HepG2 (cell line): ENCODE data around the gene SLC12A1. TPM values are rescaled to one million over a fixed set of nuclear protein-coding genes. Genes with fewer than 3 reads are reported as not detected.

Experiments used
- ATAC-seq: fragments of 200-7000 bp; cut with Tn5 transposase; 3 replicates; pipeline ENCODE4 v1.9.1; 2020; ENCODE audit warnings: mild to moderate bottlenecking, moderate library complexity
- BruUV-seq: library from RNA; stranded (reverse); fragments of 400-500 nt; replicated peaks from 2 replicates; lab custom pipeline; 2021; lab: Mats Ljungman, UMichigan
- CTCF ChIA-PET: fragments of 300-600 bp; formaldehyde crosslinking; extraction: SDS; loops from one replicate; lab custom pipeline; 2021; ENCODE audit warnings: low total read pairs, inconsistent platforms, low intra/inter-chr PET ratio; lab: Yijun Ruan, JAX
- POLR2A ChIA-PET: fragments of 350-600 bp; sonication (Branson Sonifier 250); formaldehyde crosslinking; loops from one replicate; lab custom pipeline; 2020; ENCODE audit warnings: antibody characterized with exemption, inconsistent platforms; lab: Yijun Ruan, JAX
- DNase-seq: peaks from one replicate; pipeline ENCODE4 v3.0.0-alpha.2; 2015; ENCODE audit warnings: low spot score
- FAIRE-seq: peaks from 3 replicates; lab custom pipeline; 2011; peaks lifted over from hg19 to GRCh38; lab: Jason Lieb, UNC
- H2AFZ ChIP-seq: one replicate; pipeline ENCODE4 v1.6.1; 2011; ENCODE audit warnings: low read length, inconsistent platforms
- H3K27ac ChIP-seq: fragments of 300-600 bp; 3 replicates; pipeline ENCODE4 v1.8.0; 2011; ENCODE audit warnings: mixed run types, mild to moderate bottlenecking, mixed read lengths, low read length, inconsistent platforms; ENCODE audit not compliant: insufficient read depth; ENCODE audit errors: extremely low read length
- H3K27me3 ChIP-seq, 2 experiments: fragments of 200-600 bp in 1 of 2; 2 replicates in 1 of 2; 3 replicates in 1 of 2; pipeline versions ENCODE4 v1.6.0 to v1.8.0; 2011; ENCODE audit warnings: low read length in 2 of 2, mild to moderate bottlenecking in 2 of 2, moderate library complexity in 2 of 2, inconsistent platforms in 1 of 2; ENCODE audit not compliant: insufficient read depth in 2 of 2, control insufficient read depth in 1 of 2
- H3K36me3 ChIP-seq, 2 experiments: fragments of 200-600 bp in 1 of 2; replicated peaks in 1 of 2; 2 replicates in 1 of 2; 3 replicates in 1 of 2; pipeline versions ENCODE4 v1.5.1 to v1.8.0; 2011; ENCODE audit warnings: low read length in 2 of 2, inconsistent platforms in 1 of 2; ENCODE audit not compliant: insufficient read depth in 2 of 2, control insufficient read depth in 1 of 2
- H3K4me1 ChIP-seq: 2 replicates; pipeline ENCODE4 v1.5.1; 2012; ENCODE audit warnings: low read length, inconsistent platforms; ENCODE audit not compliant: insufficient read depth
- H3K4me2 ChIP-seq: 2 replicates; pipeline ENCODE4 v1.6.0; 2011; ENCODE audit warnings: low read depth, low read length, inconsistent platforms
- H3K4me3 ChIP-seq, 3 experiments: fragments of 200-600 bp in 1 of 3; sonication (generic), shearing (Covaris generic) in 1 of 3; replicated peaks in 1 of 3; 2 replicates each; pipeline ENCODE4 v1.5.1; 2011 to 2016; ENCODE audit warnings: low read length in 3 of 3, inconsistent platforms in 2 of 3, low read depth in 2 of 3, mild to moderate bottlenecking in 2 of 3, control low read depth in 1 of 3, mixed read lengths in 1 of 3; ENCODE audit not compliant: insufficient read depth in 1 of 3
- H3K79me2 ChIP-seq: one replicate; pipeline ENCODE4 v1.6.1; 2011; ENCODE audit warnings: low read length, inconsistent platforms; ENCODE audit not compliant: insufficient read depth
- H3K9ac ChIP-seq: 2 replicates; pipeline ENCODE4 v1.6.0; 2011; ENCODE audit warnings: mild to moderate bottlenecking, low read depth, low read length, inconsistent platforms; ENCODE audit not compliant: insufficient read depth
- H3K9me3 ChIP-seq: 2 replicates; pipeline ENCODE4 v1.5.1; 2012; ENCODE audit warnings: mild to moderate bottlenecking, low read length
- H4K20me1 ChIP-seq: 2 replicates; pipeline ENCODE4 v1.6.0; 2011; ENCODE audit warnings: inconsistent platforms, mild to moderate bottlenecking, low read length, moderate library complexity; ENCODE audit not compliant: insufficient read depth
- ATRX ChIP-seq: sonication (generic); formaldehyde crosslinking; IDR thresholded peaks from 2 replicates; pipeline ENCODE4 v1.4.0; 2020; ENCODE audit warnings: missing genetic modification reagents, borderline replicate concordance
- HMG20A ChIP-seq: IDR thresholded peaks from 2 replicates; pipeline ENCODE4 v1.6.1; 2016; ENCODE audit warnings: borderline replicate concordance
- HOXA7 ChIP-seq: sonication (generic); formaldehyde crosslinking; IDR thresholded peaks from 2 replicates; pipeline ENCODE4 v1.8.1; 2022; ENCODE audit warnings: mild to moderate bottlenecking, missing genetic modification reagents, moderate library complexity
- KAT8 ChIP-seq: IDR thresholded peaks from 2 replicates; pipeline ENCODE4 v1.6.1; 2016; ENCODE audit warnings: missing genetic modification reagents, missing compliant biosample characterization
- KDM5A ChIP-seq: fragments of 200-600 bp; sonication (generic); IDR thresholded peaks from 2 replicates; pipeline ENCODE4 v1.7.0; 2018; ENCODE audit warnings: antibody characterized with exemption, mild to moderate bottlenecking, low read length, borderline replicate concordance
- MXD4 ChIP-seq: IDR thresholded peaks from 2 replicates; pipeline ENCODE4 v1.6.1; 2016; ENCODE audit warnings: mild to moderate bottlenecking, missing biosample characterization, missing genetic modification reagents
- ZBTB8A ChIP-seq: sonication (generic); formaldehyde crosslinking; IDR thresholded peaks from 2 replicates; pipeline ENCODE4 v1.4.0; 2020; ENCODE audit warnings: mild to moderate bottlenecking, low read depth, missing genetic modification reagents, borderline replicate concordance
- ZFP36L1 ChIP-seq: sonication (generic); formaldehyde crosslinking; IDR thresholded peaks from 2 replicates; pipeline ENCODE4 v1.8.0; 2022; ENCODE audit warnings: mild to moderate bottlenecking, missing genetic modification reagents, moderate library complexity
- ZNF224 ChIP-seq: sonication (generic); formaldehyde crosslinking; IDR thresholded peaks from 2 replicates; pipeline ENCODE4 v1.5.0; 2020; ENCODE audit warnings: mild to moderate bottlenecking, missing genetic modification reagents
- ZNF318 ChIP-seq: sonication (generic); formaldehyde crosslinking; IDR thresholded peaks from 2 replicates; pipeline ENCODE4 v1.4.0; 2020; ENCODE audit warnings: mild to moderate bottlenecking, missing genetic modification reagents
- ZNF33B ChIP-seq: sonication (generic); formaldehyde crosslinking; IDR thresholded peaks from 2 replicates; pipeline ENCODE4 v1.5.1; 2020; ENCODE audit warnings: mild to moderate bottlenecking, missing genetic modification reagents
- ZNF382 ChIP-seq: sonication (generic); formaldehyde crosslinking; IDR thresholded peaks from 2 replicates; pipeline ENCODE4 v1.5.0; 2020; ENCODE audit warnings: missing genetic modification reagents, mild to moderate bottlenecking, borderline replicate concordance
- WGBS: methylation state at CpG from one replicate; pipeline ENCODE4 v1.1.6; 2017; ENCODE audit warnings: low lambda C conversion rate; 5-methylcytosine and 5-hydroxymethylcytosine counted together
- in situ Hi-C: cut with HindIII; loops from 2 replicates; pipeline ENCODE4 v1.10.0; 2017; ENCODE audit warnings: low pct_unique_long_range_greater_than_20kb; ENCODE audit not compliant: extremely low pct_ligation_motif_present
- intact Hi-C: fragments of 100-400 bp; cut with micrococcal nuclease; formaldehyde crosslinking; loops from one replicate; pipeline ENCODE4 v1.10.0; 2022; ENCODE audit not compliant: unreplicated experiment
- polyA plus RNA-seq, 8 experiments: library from polyadenylated mRNA; depleted of rRNA in 3 of 8; stranded (reverse) in 7 of 8; unstranded in 1 of 8; fragments of >200 nt; fragmentation: Illumina TruSeq in 4 of 8; extraction: Trizol in 4 of 8; gene quantifications; 2 replicates each; pipeline versions ENCODE4 v1.2.1 to v1.2.3, GENCODE V29; 2011 to 2016; ENCODE audit warnings: low read depth in 4 of 8, missing spikeins in 1 of 8, mixed read lengths in 1 of 8; ENCODE audit not compliant: insufficient read depth in 1 of 8
- total RNA-seq, 5 experiments: library from RNA; depleted of rRNA; stranded (reverse); fragments of >200 nt; fragmentation: Illumina TruSeq; extraction: Trizol; gene quantifications; 2 replicates each; pipeline ENCODE4 v1.2.3, GENCODE V29; 2016; ENCODE audit warnings: low read depth in 1 of 5

Gene SLC12A1
- total and polyA plus RNA-seq, 2 of the 13 experiments (the other 11 are each of a cell fraction or from before 2014, with no cell fraction given): not detected

GRCh38 chr15:48289628-48290027, 83.5 kb downstream of the SLC12A1 start (continued):
- TF ChIP-seq ZNF318 (CRISPR knock-in tag): no peak

GRCh38 chr15:48292458-48292857, 86.4 kb downstream of the SLC12A1 start:
- FAIRE-seq: no peak
- CTCF ChIA-PET: no interaction called here
- in situ Hi-C loops: loop anchor here (25.0 kb wide), 1 partner anchor 1105 kb away; no protein-coding TSS in a partner anchor

More at GRCh38 chr15:48292458-48292857, 86.4 kb downstream of the SLC12A1 start:
- POLR2A ChIA-PET: no interaction called here
- no peaks in the 10 kb centered on the region for H3K4me1 ChIP-seq
- WGBS: 3% methylated on average over 4 of the region's 4 CpGs
- intact Hi-C loops: no loop called here
- no peaks in the 10 kb centered on the region for H3K36me3 ChIP-seq
- BruUV-seq: no TSS peak
- H3K79me2 ChIP-seq: no peaks in the 10 kb centered on the region
- no peak overlapping the region for H3K4me3 ChIP-seq
- H3K4me2 ChIP-seq: no peak overlapping the region
- no peaks in the 10 kb centered on the region for H4K20me1 ChIP-seq
- ATAC-seq (no peak), DNase-seq (no peak)
- no peaks in the 10 kb centered on the region for H3K27me3 ChIP-seq
- no peak for TF ChIP-seq ATRX
- no peak for TF ChIP-seq ZBTB8A (CRISPR knock-in tag)
- TF ChIP-seq KDM5A: no peak
- no peak for TF ChIP-seq ZNF224
- TF ChIP-seq ZFP36L1 (CRISPR knock-in tag): no peak
- TF ChIP-seq MXD4 (CRISPR knock-in tag): no peak
- TF ChIP-seq KAT8 (CRISPR knock-in tag): no peak
- no peak for TF ChIP-seq HOXA7 (CRISPR knock-in tag)
- no peak for TF ChIP-seq ZNF382 (CRISPR knock-in tag)
- no peak for TF ChIP-seq HMG20A (CRISPR knock-in tag)
- TF ChIP-seq ZNF33B (CRISPR knock-in tag): no peak
- no peaks in the 10 kb centered on the region for H3K9me3 ChIP-seq
- H3K27ac ChIP-seq: no peak overlapping the region
- H3K9ac ChIP-seq: no peak overlapping the region
- H2AFZ ChIP-seq: no peak overlapping the region
